ENCODE measurements around the gene ELAVL2.

ELAVL2 gene

GRCh38 chr9:23826120-23826629, at the start of gene ELAVL2:
Gene ELAVL2, minus strand, starts transcription at chr9:23826240. Its CDS starts 64,006 bp downstream, at chr9:23762234.
- H3K27ac ChIP-seq (ENCODE audit: low read depth, low read length): no peak within 1 kb of the TSS
- peaks cover 48 to 79% (median 64%) of the 10 kb centered on the region in 5 donors for H3K27me3 ChIP-seq (ENCODE audit: control insufficient read depth in 5 of 5, insufficient read depth in 4 of 5, low read length in 5 of 5)
- H3K9ac ChIP-seq (ENCODE audit: low read length in 5 of 5): peak within 1 kb of the TSS in 1 of 5 donors; percentile 24
- H3K4me1 ChIP-seq (ENCODE audit: control insufficient read depth in 5 of 5, insufficient read depth in 5 of 5, low read length in 5 of 5): peaks cover 0 to 32% (median 26%) of the 10 kb centered on the region in 5 donors
- H3K36me3 ChIP-seq (ENCODE audit: control insufficient read depth in 5 of 5, insufficient read depth in 5 of 5, low read length in 5 of 5): no peaks in the 10 kb centered on the region
- peaks cover 0 to 3% (median 0%) of the 10 kb centered on the region in 5 donors for H3K9me3 ChIP-seq (ENCODE audit: control insufficient read depth in 5 of 5, low read length in 5 of 5)
- H3K4me3 ChIP-seq (ENCODE audit: low read depth in 1 of 5, low read length in 5 of 5): peak within 1 kb of the TSS; percentile 38 to 68 (median 58)

GRCh38 chr9:23858234-23858633, 32.2 kb upstream of the ELAVL2 start:
- Histone ChIP-seq H3K36me3 (ENCODE audit: control insufficient read depth in 5 of 5, insufficient read depth in 5 of 5, low read length in 5 of 5) (no peaks in the 10 kb centered on the region), H3K4me3 (ENCODE audit: low read depth in 1 of 5, low read length in 5 of 5) (no peak overlapping the region), H3K9ac (ENCODE audit: low read length in 5 of 5) (no peak overlapping the region)

GRCh38 chr9:23855873-23856604, 30.0 kb upstream of the ELAVL2 start:
- Histone ChIP-seq H3K4me3 (ENCODE audit: low read depth in 1 of 5, low read length in 5 of 5) (no peak overlapping the region), H3K27ac (ENCODE audit: low read depth, low read length) (no peak overlapping the region), H3K4me1 (ENCODE audit: control insufficient read depth in 5 of 5, insufficient read depth in 5 of 5, low read length in 5 of 5) (peaks cover 0 to 6% (median 5%) of the 10 kb centered on the region in 5 donors), H3K9me3 (ENCODE audit: control insufficient read depth in 5 of 5, low read length in 5 of 5) (peaks cover 0 to 2% (median 0%) of the 10 kb centered on the region in 5 donors), H3K9ac (ENCODE audit: low read length in 5 of 5) (no peak overlapping the region), H3K36me3 (ENCODE audit: control insufficient read depth in 5 of 5, insufficient read depth in 5 of 5, low read length in 5 of 5) (no peaks in the 10 kb centered on the region), H3K27me3 (ENCODE audit: control insufficient read depth in 5 of 5, insufficient read depth in 4 of 5, low read length in 5 of 5) (peaks cover 0 to 6% (median 4%) of the 10 kb centered on the region in 5 donors)

More at GRCh38 chr9:23858234-23858633, 32.2 kb upstream of the ELAVL2 start:
- H3K27ac ChIP-seq (ENCODE audit: low read depth, low read length): no peak overlapping the region
- no peaks in the 10 kb centered on the region for H3K4me1 ChIP-seq (ENCODE audit: control insufficient read depth in 5 of 5, insufficient read depth in 5 of 5, low read length in 5 of 5)
- H3K9me3 ChIP-seq (ENCODE audit: control insufficient read depth in 5 of 5, low read length in 5 of 5): peaks cover 0 to 5% (median 0%) of the 10 kb centered on the region in 5 donors
- no peaks in the 10 kb centered on the region for H3K27me3 ChIP-seq (ENCODE audit: control insufficient read depth in 5 of 5, insufficient read depth in 4 of 5, low read length in 5 of 5)

- H3K27me3 ChIP-seq (ENCODE audit: control insufficient read depth in 5 of 5, insufficient read depth in 4 of 5, low read length in 5 of 5): peaks cover 6 to 23% (median 7%) of the 10 kb centered on the region in 5 donors
- H3K4me1 ChIP-seq (ENCODE audit: control insufficient read depth in 5 of 5, insufficient read depth in 5 of 5, low read length in 5 of 5): peaks cover 0 to 23% (median 22%) of the 10 kb centered on the region in 5 donors
- H3K27ac ChIP-seq (ENCODE audit: low read depth, low read length): no peak overlapping the region
- H3K9me3 ChIP-seq (ENCODE audit: control insufficient read depth in 5 of 5, low read length in 5 of 5): no peaks in the 10 kb centered on the region
- H3K9ac ChIP-seq (ENCODE audit: low read length in 5 of 5): peak overlapping the region in 1 of 5 donors; percentile 10
- H3K4me3 ChIP-seq (ENCODE audit: low read depth in 1 of 5, low read length in 5 of 5): peak overlapping the region; percentile 70 to 88 (median 76)
- no peaks in the 10 kb centered on the region for H3K36me3 ChIP-seq (ENCODE audit: control insufficient read depth in 5 of 5, insufficient read depth in 5 of 5, low read length in 5 of 5)
Observed at GRCh38 chr9:23850690-23851629, 24.9 kb upstream of the ELAVL2 start.

- no peaks in the 10 kb centered on the region for H3K9me3 ChIP-seq (ENCODE audit: control insufficient read depth in 5 of 5, low read length in 5 of 5)
- no peaks in the 10 kb centered on the region for H3K36me3 ChIP-seq (ENCODE audit: control insufficient read depth in 5 of 5, insufficient read depth in 5 of 5, low read length in 5 of 5)
- no peak overlapping the region for H3K27ac ChIP-seq (ENCODE audit: low read depth, low read length)
- peak overlapping the region; percentile 70 to 88 (median 76) for H3K4me3 ChIP-seq (ENCODE audit: low read depth in 1 of 5, low read length in 5 of 5)
- H3K4me1 ChIP-seq (ENCODE audit: control insufficient read depth in 5 of 5, insufficient read depth in 5 of 5, low read length in 5 of 5): peaks cover 0 to 23% (median 22%) of the 10 kb centered on the region in 5 donors
- no peak overlapping the region for H3K9ac ChIP-seq (ENCODE audit: low read length in 5 of 5)
- H3K27me3 ChIP-seq (ENCODE audit: control insufficient read depth in 5 of 5, insufficient read depth in 4 of 5, low read length in 5 of 5): peaks cover 6 to 23% (median 7%) of the 10 kb centered on the region in 5 donors
Observed at GRCh38 chr9:23850242-23850689, 24.2 kb upstream of the ELAVL2 start.

GRCh38 chr9:23849379-23850035, 23.5 kb upstream of the ELAVL2 start:
- H3K4me3 ChIP-seq (ENCODE audit: low read depth in 1 of 5, low read length in 5 of 5): peak overlapping the region in 4 of 5 donors; percentile 3 to 42 (median 32)
- no peak overlapping the region for H3K9ac ChIP-seq (ENCODE audit: low read length in 5 of 5)
- H3K4me1 ChIP-seq (ENCODE audit: control insufficient read depth in 5 of 5, insufficient read depth in 5 of 5, low read length in 5 of 5): peaks cover 0 to 23% (median 22%) of the 10 kb centered on the region in 5 donors
- H3K36me3 ChIP-seq (ENCODE audit: control insufficient read depth in 5 of 5, insufficient read depth in 5 of 5, low read length in 5 of 5): no peaks in the 10 kb centered on the region
- no peak overlapping the region for H3K27ac ChIP-seq (ENCODE audit: low read depth, low read length)
- peaks cover 6 to 23% (median 7%) of the 10 kb centered on the region in 5 donors for H3K27me3 ChIP-seq (ENCODE audit: control insufficient read depth in 5 of 5, insufficient read depth in 4 of 5, low read length in 5 of 5)
- no peaks in the 10 kb centered on the region for H3K9me3 ChIP-seq (ENCODE audit: control insufficient read depth in 5 of 5, low read length in 5 of 5)

- Histone ChIP-seq H3K4me1 (ENCODE audit: control insufficient read depth in 5 of 5, insufficient read depth in 5 of 5, low read length in 5 of 5) (no peaks in the 10 kb centered on the region), H3K9me3 (ENCODE audit: control insufficient read depth in 5 of 5, low read length in 5 of 5) (no peaks in the 10 kb centered on the region), H3K27ac (ENCODE audit: low read depth, low read length) (no peak overlapping the region), H3K36me3 (ENCODE audit: control insufficient read depth in 5 of 5, insufficient read depth in 5 of 5, low read length in 5 of 5) (no peaks in the 10 kb centered on the region), H3K9ac (ENCODE audit: low read length in 5 of 5) (no peak overlapping the region), H3K27me3 (ENCODE audit: control insufficient read depth in 5 of 5, insufficient read depth in 4 of 5, low read length in 5 of 5) (no peaks in the 10 kb centered on the region), H3K4me3 (ENCODE audit: low read depth in 1 of 5, low read length in 5 of 5) (no peak overlapping the region)
Observed at GRCh38 chr9:23842565-23843129, 16.6 kb upstream of the ELAVL2 start.

- H3K36me3 ChIP-seq (ENCODE audit: control insufficient read depth in 5 of 5, insufficient read depth in 5 of 5, low read length in 5 of 5): no peaks in the 10 kb centered on the region
- no peaks in the 10 kb centered on the region for H3K4me1 ChIP-seq (ENCODE audit: control insufficient read depth in 5 of 5, insufficient read depth in 5 of 5, low read length in 5 of 5)
- H3K4me3 ChIP-seq (ENCODE audit: low read depth in 1 of 5, low read length in 5 of 5): no peak overlapping the region
- no peak overlapping the region for H3K27ac ChIP-seq (ENCODE audit: low read depth, low read length)
- H3K27me3 ChIP-seq (ENCODE audit: control insufficient read depth in 5 of 5, insufficient read depth in 4 of 5, low read length in 5 of 5): no peaks in the 10 kb centered on the region
- H3K9me3 ChIP-seq (ENCODE audit: control insufficient read depth in 5 of 5, low read length in 5 of 5): no peaks in the 10 kb centered on the region
- no peak overlapping the region for H3K9ac ChIP-seq (ENCODE audit: low read length in 5 of 5)
Observed at GRCh38 chr9:23841304-23841703, 15.3 kb upstream of the ELAVL2 start.

GRCh38 chr9:23837038-23837437, 11.0 kb upstream of the ELAVL2 start:
- H3K27me3 ChIP-seq (ENCODE audit: control insufficient read depth in 5 of 5, insufficient read depth in 4 of 5, low read length in 5 of 5): peaks cover 0 to 4% (median 1%) of the 10 kb centered on the region in 5 donors

More at GRCh38 chr9:23837038-23837437, 11.0 kb upstream of the ELAVL2 start:
- no peaks in the 10 kb centered on the region for H3K9me3 ChIP-seq (ENCODE audit: control insufficient read depth in 5 of 5, low read length in 5 of 5)
- no peak overlapping the region for H3K9ac ChIP-seq (ENCODE audit: low read length in 5 of 5)
- no peak overlapping the region for H3K4me3 ChIP-seq (ENCODE audit: low read depth in 1 of 5, low read length in 5 of 5)
- no peak overlapping the region for H3K27ac ChIP-seq (ENCODE audit: low read depth, low read length)
- H3K4me1 ChIP-seq (ENCODE audit: control insufficient read depth in 5 of 5, insufficient read depth in 5 of 5, low read length in 5 of 5): no peaks in the 10 kb centered on the region
- H3K36me3 ChIP-seq (ENCODE audit: control insufficient read depth in 5 of 5, insufficient read depth in 5 of 5, low read length in 5 of 5): no peaks in the 10 kb centered on the region
